ENCODE data around the gene CLDN22. TPM values are rescaled to one million over a fixed set of nuclear protein-coding genes. Genes with fewer than 3 reads are reported as not detected.

Gene CLDN22
- total and polyA plus RNA-seq, 2 of the 8 experiments (the other 6 are each of a cell fraction or from before 2014, with no cell fraction given): not detected

DNA sequence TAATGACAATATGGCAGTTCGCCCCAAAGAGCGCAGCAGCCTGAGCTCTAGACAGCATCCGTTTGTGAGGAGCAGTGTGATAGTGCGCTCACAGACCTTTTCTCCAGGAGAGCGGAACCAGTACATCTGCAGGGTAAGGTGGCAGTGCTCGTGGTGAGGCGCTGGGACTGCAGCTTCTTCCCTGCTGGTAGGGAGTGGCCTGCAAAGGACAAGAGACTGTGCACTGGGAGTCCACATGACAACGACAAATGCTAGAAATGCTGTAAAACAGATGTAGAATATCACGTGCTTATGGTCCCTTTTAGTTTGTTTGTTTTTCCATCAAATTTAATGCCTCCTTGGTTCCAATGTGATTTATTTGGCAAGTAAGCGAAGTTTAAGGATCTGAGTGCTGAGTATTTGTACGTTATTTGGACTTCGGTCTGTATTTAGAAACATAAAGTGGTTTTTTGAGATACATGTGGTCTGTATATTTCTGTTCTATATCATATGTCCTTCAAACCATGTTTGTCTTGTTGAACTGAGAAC, 35.8 kb downstream of the CLDN22 start:
- Histone ChIP-seq H2BK5ac (ENCODE audit: low read depth, low read length) (no peak overlapping the region), H2AK5ac (ENCODE audit: low read depth, low read length) (no peak overlapping the region), H3K56ac (replicated peaks; ENCODE audit: insufficient read length, low read depth, low read length) (no peak overlapping the region), H3K27ac (ENCODE audit: low read depth, low read length) (no peak overlapping the region), H2BK20ac (ENCODE audit: low read length) (no peak overlapping the region), H4K20me1 (replicated peaks in 1 of 2; ENCODE audit: control insufficient read depth in 1 of 2, insufficient read depth in 2 of 2, low read length in 2 of 2) (peaks cover 1 to 10% of the 10 kb centered on the region in 2 experiments), H3K79me2 (ENCODE audit: control insufficient read depth in 1 of 2, insufficient read depth in 2 of 2, low read length in 2 of 2) (no peaks in the 10 kb centered on the region), H3K4me2 (ENCODE audit: insufficient read depth in 1 of 2, low read depth in 2 of 2, low read length in 2 of 2) (no peak overlapping the region), H3K4me1 (replicated peaks in 1 of 4; ENCODE audit: control insufficient read depth in 3 of 4, insufficient read depth in 4 of 4, low read length in 3 of 4) (no peaks in the 10 kb centered on the region), H3K9ac (replicated peaks in 1 of 4; ENCODE audit: extremely low read depth in 1 of 4, low read depth in 3 of 4, low read length in 3 of 4) (no peak overlapping the region), H3K23me2 (ENCODE audit: low read depth, low read length) (no peaks in the 10 kb centered on the region), H3K9me3 (ENCODE audit: insufficient read depth in 2 of 2, low read depth in 1 of 2, low read length in 1 of 2) (no peaks in the 10 kb centered on the region), H3K79me1 (ENCODE audit: low read depth, low read length) (no peaks in the 10 kb centered on the region), H3K14ac (ENCODE audit: insufficient read length) (no peak overlapping the region), H2AFZ (ENCODE audit: low read length) (no peak overlapping the region), H2BK15ac (ENCODE audit: low read length) (no peak overlapping the region), H2BK120ac (replicated peaks; ENCODE audit: low read depth, low read length) (no peak overlapping the region), H4K91ac (replicated peaks; ENCODE audit: insufficient read length, low read length) (no peak overlapping the region), H4K5ac (ENCODE audit: insufficient read length, low read depth, low read length) (no peak overlapping the region), H3K23ac (ENCODE audit: insufficient read length) (no peak overlapping the region), H3K18ac (ENCODE audit: extremely low read depth, low read length) (no peak overlapping the region), H2BK12ac (ENCODE audit: low read depth, low read length) (no peak overlapping the region), H3K4ac (replicated peaks; ENCODE audit: insufficient read length, low read depth, low read length) (no peak overlapping the region), H4K8ac (ENCODE audit: extremely low read depth, insufficient read depth, low read length) (no peak overlapping the region), H3K4me3 (ENCODE audit: extremely low read depth in 1 of 4, insufficient read depth in 2 of 4, low read depth in 3 of 4, low read length in 4 of 4) (no peak overlapping the region), H3K36me3 (ENCODE audit: control insufficient read depth in 2 of 4, insufficient read depth in 4 of 4, low read length in 3 of 4) (peaks cover 31 to 82% (median 61%) of the 10 kb centered on the region in 4 experiments), H3K27me3 (replicated peaks in 1 of 4; ENCODE audit: control insufficient read depth in 3 of 4, extremely low read depth in 1 of 4, insufficient read depth in 3 of 4, low read length in 3 of 4) (no peaks in the 10 kb centered on the region)
- FAIRE-seq: no peak
- DNase-seq (ENCODE audit: low read depth in 1 of 2, low spot score in 2 of 2): no peak
- WGBS, 2 experiments (ENCODE audit: extremely low coverage in 1 of 2, insufficient coverage in 1 of 2, insufficient read length in 1 of 2, insufficient replicate concordance in 2 of 2, low coverage in 1 of 2, low lambda C conversion rate in 2 of 2, missing lambda C conversion rate in 1 of 2): 88% methylated on average over 12 of the region's 12 CpGs; no CpG with 5 or more reads in 1 of the 2 experiments
- ChIA-PET CTCF (ENCODE audit: partially characterized antibody) (interaction anchor here (0.5 to 0.8 kb wide), 2 partner anchors 28 kb away, joined by 3 read pairs; no protein-coding TSS in a partner anchor), POLR2A (ENCODE audit: partially characterized antibody) (no interaction called here)
- TF ChIP-seq TCF12 (IDR thresholded peaks at IDR 0.05; ENCODE audit: low read depth, low read length): no peak
- no peak for TF ChIP-seq SP4 (IDR thresholded peaks at IDR 0.05; ENCODE audit: low read length)
- TF ChIP-seq, protein P1, sequence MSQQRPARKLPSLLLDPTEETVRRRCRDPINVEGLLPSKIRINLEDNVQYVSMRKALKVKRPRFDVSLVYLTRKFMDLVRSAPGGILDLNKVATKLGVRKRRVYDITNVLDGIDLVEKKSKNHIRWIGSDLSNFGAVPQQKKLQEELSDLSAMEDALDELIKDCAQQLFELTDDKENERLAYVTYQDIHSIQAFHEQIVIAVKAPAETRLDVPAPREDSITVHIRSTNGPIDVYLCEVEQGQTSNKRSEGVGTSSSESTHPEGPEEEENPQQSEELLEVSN (IDR thresholded peaks at IDR 0.05): no peak
- no peak for TF ChIP-seq SP1 (IDR thresholded peaks at IDR 0.05; ENCODE audit: low read depth, low read length)
- TF ChIP-seq FOSL1 (IDR thresholded peaks at IDR 0.05; ENCODE audit: insufficient read depth, low read depth, low read length): no peak
- no peak for TF ChIP-seq PHF8 (conservative IDR thresholded peaks at IDR 0.05; ENCODE audit: low read depth, low read length)
- no peak for TF ChIP-seq SIRT6 (IDR thresholded peaks at IDR 0.05; ENCODE audit: low read length)
- TF ChIP-seq TAF7 (optimal IDR thresholded peaks at IDR 0.05; ENCODE audit: borderline replicate concordance, low read depth, low read length): no peak
- TF ChIP-seq ZNF274 (IDR thresholded peaks at IDR 0.05; ENCODE audit: borderline replicate concordance, extremely low read depth, low read length): no peak
- TF ChIP-seq CBX5 (IDR thresholded peaks at IDR 0.05; ENCODE audit: low read depth, low read length): no peak
- TF ChIP-seq SIX5 (IDR thresholded peaks at IDR 0.05; ENCODE audit: low read depth, low read length): no peak
- no peak for TF ChIP-seq SRF (IDR thresholded peaks at IDR 0.05; ENCODE audit: low read depth, low read length)
- TF ChIP-seq JUND (IDR thresholded peaks at IDR 0.05; ENCODE audit: low read length): no peak
- no peak for TF ChIP-seq POLR2AphosphoS5 (IDR thresholded peaks at IDR 0.05; ENCODE audit: low read depth, low read length)
- no peak for TF ChIP-seq KDM5A (IDR thresholded peaks at IDR 0.05; ENCODE audit: low read length)

Measured in H1 (cell line).